IMR-90 (cell line): ENCODE data around the gene SFXN3. TPM values are rescaled to one million over a fixed set of nuclear protein-coding genes. Genes with fewer than 3 reads are reported as not detected.

Experiments
- ATAC-seq: fragments of 200-7000 bp; cut with Tn5 transposase; 2 replicates; pipeline ENCODE4 v1.9.1; 2020; ENCODE audit warnings: low read depth, mild to moderate bottlenecking, moderate library complexity
- BruUV-seq: library from RNA; stranded (reverse); fragments of 400-500 nt; replicated peaks from 2 replicates; lab custom pipeline; 2021; lab: Mats Ljungman, UMichigan
- CTCF ChIA-PET: fragments of 300-600 bp; formaldehyde crosslinking; extraction: SDS; loops from one replicate; lab custom pipeline; 2021; ENCODE audit warnings: antibody characterized with exemption; lab: Yijun Ruan, JAX
- POLR2A ChIA-PET: fragments of 300-600 bp; sonication (Branson Sonifier 250); formaldehyde crosslinking; loops from one replicate; lab custom pipeline; 2022; ENCODE audit warnings: antibody characterized with exemption; ENCODE audit not compliant: unreplicated experiment; lab: Charles Lee
- DNase-seq: peaks from one replicate; pipeline ENCODE4 v3.0.0; 2013
- H2AFZ ChIP-seq: replicated peaks from 2 replicates; pipeline ENCODE3; 2013; ENCODE audit warnings: low read length, mild to moderate bottlenecking; ENCODE audit not compliant: poor library complexity
- H2AK5ac ChIP-seq: 2 replicates; pipeline ENCODE4 v1.6.1; 2013; ENCODE audit warnings: low read depth, low read length, inconsistent platforms
- H2AK9ac ChIP-seq: replicated peaks from 2 replicates; pipeline ENCODE3; 2013; ENCODE audit warnings: mild to moderate bottlenecking, low read depth, low read length, moderate library complexity; ENCODE audit not compliant: poor library complexity
- H2BK120ac ChIP-seq: 2 replicates; pipeline ENCODE4 v1.6.1; 2013; ENCODE audit warnings: low read depth, low read length, inconsistent platforms
- H2BK15ac ChIP-seq: 3 replicates; pipeline ENCODE4 v1.6.1; 2013; ENCODE audit warnings: low read depth, low read length, inconsistent platforms
- H2BK20ac ChIP-seq: 2 replicates; pipeline ENCODE4 v1.6.1; 2013; ENCODE audit warnings: low read depth, mild to moderate bottlenecking, inconsistent platforms, low read length, moderate library complexity
- H2BK5ac ChIP-seq: 2 replicates; pipeline ENCODE4 v1.6.1; 2013; ENCODE audit warnings: mild to moderate bottlenecking, low read depth, low read length, inconsistent platforms; ENCODE audit not compliant: poor library complexity, severe bottlenecking
- H3K14ac ChIP-seq: replicated peaks from 2 replicates; pipeline ENCODE4 v1.6.1; 2013; ENCODE audit warnings: low read depth, low read length, inconsistent platforms
- H3K18ac ChIP-seq: 2 replicates; pipeline ENCODE4 v1.6.1; 2013; ENCODE audit warnings: low read depth, low read length, control low read depth
- H3K23ac ChIP-seq: 2 replicates; pipeline ENCODE4 v1.6.1; 2013; ENCODE audit warnings: low read depth, low read length, inconsistent platforms
- H3K27ac ChIP-seq: 2 replicates; pipeline ENCODE4 v1.5.1; 2013; ENCODE audit warnings: mild to moderate bottlenecking, control low read depth, low read length; ENCODE audit not compliant: insufficient read depth
- H3K27me3 ChIP-seq: 2 replicates; pipeline ENCODE4 v1.6.1; 2013; ENCODE audit warnings: low read length; ENCODE audit not compliant: control insufficient read depth, insufficient read depth
- H3K36me3 ChIP-seq: 2 replicates; pipeline ENCODE4 v1.6.1; 2013; ENCODE audit warnings: low read length, mixed read lengths; ENCODE audit not compliant: control insufficient read depth, insufficient read depth
- H3K4ac ChIP-seq: 2 replicates; pipeline ENCODE4 v1.6.1; 2013; ENCODE audit warnings: low read depth, low read length, inconsistent platforms
- H3K4me1 ChIP-seq: 2 replicates; pipeline ENCODE4 v1.6.1; 2013; ENCODE audit warnings: low read length, mixed read lengths; ENCODE audit not compliant: control insufficient read depth, insufficient read depth
- H3K4me2 ChIP-seq: 2 replicates; pipeline ENCODE4 v1.6.1; 2013; ENCODE audit warnings: low read depth, mild to moderate bottlenecking, control low read depth, low read length, moderate library complexity
- H3K4me3 ChIP-seq: 2 replicates; pipeline ENCODE4 v1.5.1; 2013; ENCODE audit warnings: low read depth, mild to moderate bottlenecking, control low read depth, low read length, moderate library complexity; ENCODE audit not compliant: insufficient read depth
- H3K56ac ChIP-seq: 2 replicates; pipeline ENCODE4 v1.6.1; 2013; ENCODE audit warnings: low read length, inconsistent platforms; ENCODE audit not compliant: insufficient read depth; ENCODE audit errors: extremely low read depth
- H3K79me1 ChIP-seq, 2 experiments: 2 replicates each; pipeline ENCODE4 v1.6.1; 2013; ENCODE audit warnings: low read length in 2 of 2, inconsistent platforms in 1 of 2, low read depth in 1 of 2
- H3K9ac ChIP-seq: 2 replicates; pipeline ENCODE4 v1.6.1; 2013; ENCODE audit warnings: low read depth, low read length, control low read depth
- H3K9me1 ChIP-seq: 2 replicates; pipeline ENCODE4 v1.6.1; 2013; ENCODE audit warnings: low read length, inconsistent platforms; ENCODE audit not compliant: insufficient read depth
- H3K9me3 ChIP-seq: 2 replicates; pipeline ENCODE4 v1.6.1; 2013; ENCODE audit warnings: low read length; ENCODE audit not compliant: control insufficient read depth, insufficient read depth
- H4K20me1 ChIP-seq: 2 replicates; pipeline ENCODE4 v1.6.1; 2013; ENCODE audit warnings: low read length, inconsistent platforms; ENCODE audit not compliant: insufficient read depth
- H4K5ac ChIP-seq: 2 replicates; pipeline ENCODE4 v1.6.1; 2013; ENCODE audit warnings: mild to moderate bottlenecking, low read depth, low read length, control low read depth
- H4K8ac ChIP-seq, 2 experiments: 2 replicates each; pipeline ENCODE4 v1.6.1; 2013; ENCODE audit warnings: low read depth in 2 of 2, low read length in 2 of 2, control low read depth in 1 of 2, inconsistent platforms in 1 of 2
- H4K91ac ChIP-seq: 2 replicates; pipeline ENCODE4 v1.6.1; 2013; ENCODE audit warnings: low read depth, low read length, inconsistent platforms; ENCODE audit not compliant: insufficient read depth
- BHLHE40 ChIP-seq: fragments of 150-350 bp; IDR thresholded peaks from 2 replicates; pipeline ENCODE4 v1.6.1; 2016; ENCODE audit warnings: mild to moderate bottlenecking, low read depth, low read length
- CEBPB ChIP-seq: IDR thresholded peaks from 2 replicates; pipeline ENCODE4 v1.6.1; 2012; ENCODE audit warnings: low read depth, low read length, improper control_type of control experiment
- CHD1 ChIP-seq: IDR thresholded peaks from 2 replicates; pipeline ENCODE4 v1.6.1; 2012; ENCODE audit warnings: low read depth, low read length, improper control_type of control experiment
- FOS ChIP-seq: fragments of 150-350 bp; IDR thresholded peaks from 2 replicates; pipeline ENCODE4 v1.6.1; 2016; ENCODE audit warnings: low read depth, low read length
- MAFK ChIP-seq: IDR thresholded peaks from 2 replicates; pipeline ENCODE4 v1.6.1; 2012; ENCODE audit warnings: low read depth, low read length, improper control_type of control experiment
- MAZ ChIP-seq: IDR thresholded peaks from 2 replicates; pipeline ENCODE4 v1.6.1; 2012; ENCODE audit warnings: low read depth, mild to moderate bottlenecking, low read length, improper control_type of control experiment, moderate library complexity, borderline replicate concordance
- MXI1 ChIP-seq: IDR thresholded peaks from 2 replicates; pipeline ENCODE4 v1.6.1; 2012; ENCODE audit warnings: low read depth, mild to moderate bottlenecking, low read length, moderate library complexity, borderline replicate concordance
- NFE2L2 ChIP-seq: fragments of 150-350 bp; IDR thresholded peaks from 2 replicates; pipeline ENCODE4 v1.6.1; 2016; ENCODE audit warnings: low read depth, mild to moderate bottlenecking, low read length
- POLR2A ChIP-seq: IDR thresholded peaks from 2 replicates; pipeline ENCODE4 v1.6.1; 2012; ENCODE audit warnings: mild to moderate bottlenecking, low read depth, low read length
- RAD21 ChIP-seq: IDR thresholded peaks from 2 replicates; pipeline ENCODE4 v1.6.1; 2012; ENCODE audit warnings: low read length, improper control_type of control experiment
- RCOR1 ChIP-seq: IDR thresholded peaks from 2 replicates; pipeline ENCODE4 v1.6.1; 2012; ENCODE audit warnings: mild to moderate bottlenecking, low read length, improper control_type of control experiment; ENCODE audit not compliant: insufficient replicate concordance
- RFX5 ChIP-seq: IDR thresholded peaks from 2 replicates; pipeline ENCODE4 v1.8.0; 2012; ENCODE audit warnings: low read depth, mild to moderate bottlenecking, low read length, moderate library complexity
- SMC3 ChIP-seq: fragments of 150-350 bp; IDR thresholded peaks from 2 replicates; pipeline ENCODE4 v1.6.1; 2016; ENCODE audit warnings: low read depth, mild to moderate bottlenecking, antibody characterized with exemption, low read length, moderate library complexity
- WGBS, 2 experiments: methylation state at CpG; one replicate each; pipeline versions ENCODE4 v1.1.5 to v1.1.7; 2013; ENCODE audit warnings: missing lambda C conversion rate in 2 of 2; ENCODE audit not compliant: insufficient read length in 1 of 2; ENCODE audit errors: extremely low coverage in 2 of 2; 5-methylcytosine and 5-hydroxymethylcytosine counted together
- dilution Hi-C: fragments of 300-500 bp; cut with HindIII; formaldehyde crosslinking; loops from one replicate; pipeline ENCODE4 v1.14.3; 2018; ENCODE audit warnings: low sequenced_read_pairs; ENCODE audit not compliant: unreplicated experiment
- in situ Hi-C: fragments of 300-500 bp; cut with MboI; formaldehyde crosslinking; loops from 3 replicates; pipeline ENCODE4 v1.14.3; 2019; ENCODE audit warnings: low sequenced_read_pairs, inconsistent platforms, mixed read lengths
- intact Hi-C: fragments of 100-400 bp; cut with micrococcal nuclease; formaldehyde crosslinking; loops from 2 replicates; pipeline ENCODE4 v1.10.0; 2022
- polyA plus RNA-seq, 3 experiments: library from polyadenylated mRNA; depleted of rRNA; stranded (reverse); fragments of >200 nt; gene quantifications; 2 replicates each; pipeline ENCODE4 v1.2.3, GENCODE V29; 2012; ENCODE audit warnings: low replicate concordance in 1 of 3
- total RNA-seq: library from RNA; depleted of rRNA; stranded (reverse); fragments of >200 nt; gene quantifications from 2 replicates; pipeline ENCODE4 v1.2.3, GENCODE V29; 2012
- TF ChIP-seq, protein P1 (sequence below): conservative IDR thresholded peaks from 2 replicates; pipeline ENCODE4 v1.5.1; 2012; ENCODE audit warnings: mild to moderate bottlenecking, low read depth, low read length, improper control_type of control experiment
- TF ChIP-seq, protein P2 (sequence below): fragments of 150-350 bp; IDR thresholded peaks from 2 replicates; pipeline ENCODE4 v1.6.1; 2016; ENCODE audit warnings: low read depth, mild to moderate bottlenecking, low read length, moderate library complexity, borderline replicate concordance
- TF ChIP-seq, protein P3 (sequence below): fragments of 150-350 bp; IDR thresholded peaks from 2 replicates; pipeline ENCODE4 v1.6.1; 2017; ENCODE audit warnings: mild to moderate bottlenecking, antibody characterized with exemption, low read length, low read depth

The SFXN3 gene
- total and polyA plus RNA-seq, 2 of the 4 experiments (the other 2 are of a cell fraction): 64.7 to 77.2 TPM

DNA sequence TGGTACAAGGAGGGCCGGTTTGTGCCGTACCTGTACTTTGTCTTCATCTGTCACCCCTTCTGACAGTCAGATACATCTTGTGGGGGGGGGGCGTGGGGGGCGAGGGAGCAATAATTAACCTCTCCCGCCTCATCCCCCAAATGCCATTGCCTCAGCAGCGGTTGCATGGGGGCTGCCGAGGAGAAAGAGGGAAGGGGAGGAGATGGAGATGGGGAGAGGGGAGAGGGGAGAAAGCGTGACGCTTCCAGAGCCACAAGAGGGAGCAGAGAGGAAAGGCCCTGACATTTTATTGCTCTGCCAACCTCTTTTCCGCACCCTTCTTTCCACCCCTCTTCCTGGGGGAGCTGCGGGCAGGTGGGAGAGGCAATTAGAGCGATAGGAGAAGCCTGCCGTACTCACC lies 42.6 kb downstream of the SFXN3 start:
- CTCF ChIA-PET: no interaction called here
- no CpG with 5 or more reads among the region's 13 CpGs for WGBS, 2 experiments

More for the DNA sequence above, 42.6 kb downstream of the SFXN3 start:
- DNase-seq (no peak), ATAC-seq (no peak)
- H3K9ac ChIP-seq: no peak overlapping the region
- no peak overlapping the region for H2BK120ac ChIP-seq
- no peaks in the 10 kb centered on the region for H3K79me1 ChIP-seq
- H2AK9ac ChIP-seq: no peak overlapping the region
- no peak overlapping the region for H3K4me2 ChIP-seq
- TF ChIP-seq RFX5 (no peak), FOS (no peak), CHD1 (no peak), RCOR1 (no peak), POLR2A (no peak), CEBPB (no peak), MAZ (no peak), MAFK (no peak), SMC3 (no peak), MXI1 (no peak), BHLHE40 (no peak), RAD21 (no peak), NFE2L2 (no peak)
- TF ChIP-seq, protein P1, sequence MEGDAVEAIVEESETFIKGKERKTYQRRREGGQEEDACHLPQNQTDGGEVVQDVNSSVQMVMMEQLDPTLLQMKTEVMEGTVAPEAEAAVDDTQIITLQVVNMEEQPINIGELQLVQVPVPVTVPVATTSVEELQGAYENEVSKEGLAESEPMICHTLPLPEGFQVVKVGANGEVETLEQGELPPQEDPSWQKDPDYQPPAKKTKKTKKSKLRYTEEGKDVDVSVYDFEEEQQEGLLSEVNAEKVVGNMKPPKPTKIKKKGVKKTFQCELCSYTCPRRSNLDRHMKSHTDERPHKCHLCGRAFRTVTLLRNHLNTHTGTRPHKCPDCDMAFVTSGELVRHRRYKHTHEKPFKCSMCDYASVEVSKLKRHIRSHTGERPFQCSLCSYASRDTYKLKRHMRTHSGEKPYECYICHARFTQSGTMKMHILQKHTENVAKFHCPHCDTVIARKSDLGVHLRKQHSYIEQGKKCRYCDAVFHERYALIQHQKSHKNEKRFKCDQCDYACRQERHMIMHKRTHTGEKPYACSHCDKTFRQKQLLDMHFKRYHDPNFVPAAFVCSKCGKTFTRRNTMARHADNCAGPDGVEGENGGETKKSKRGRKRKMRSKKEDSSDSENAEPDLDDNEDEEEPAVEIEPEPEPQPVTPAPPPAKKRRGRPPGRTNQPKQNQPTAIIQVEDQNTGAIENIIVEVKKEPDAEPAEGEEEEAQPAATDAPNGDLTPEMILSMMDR: no peak
- TF ChIP-seq, protein P2, sequence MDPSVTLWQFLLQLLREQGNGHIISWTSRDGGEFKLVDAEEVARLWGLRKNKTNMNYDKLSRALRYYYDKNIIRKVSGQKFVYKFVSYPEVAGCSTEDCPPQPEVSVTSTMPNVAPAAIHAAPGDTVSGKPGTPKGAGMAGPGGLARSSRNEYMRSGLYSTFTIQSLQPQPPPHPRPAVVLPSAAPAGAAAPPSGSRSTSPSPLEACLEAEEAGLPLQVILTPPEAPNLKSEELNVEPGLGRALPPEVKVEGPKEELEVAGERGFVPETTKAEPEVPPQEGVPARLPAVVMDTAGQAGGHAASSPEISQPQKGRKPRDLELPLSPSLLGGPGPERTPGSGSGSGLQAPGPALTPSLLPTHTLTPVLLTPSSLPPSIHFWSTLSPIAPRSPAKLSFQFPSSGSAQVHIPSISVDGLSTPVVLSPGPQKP: no peak
- TF ChIP-seq, protein P3, sequence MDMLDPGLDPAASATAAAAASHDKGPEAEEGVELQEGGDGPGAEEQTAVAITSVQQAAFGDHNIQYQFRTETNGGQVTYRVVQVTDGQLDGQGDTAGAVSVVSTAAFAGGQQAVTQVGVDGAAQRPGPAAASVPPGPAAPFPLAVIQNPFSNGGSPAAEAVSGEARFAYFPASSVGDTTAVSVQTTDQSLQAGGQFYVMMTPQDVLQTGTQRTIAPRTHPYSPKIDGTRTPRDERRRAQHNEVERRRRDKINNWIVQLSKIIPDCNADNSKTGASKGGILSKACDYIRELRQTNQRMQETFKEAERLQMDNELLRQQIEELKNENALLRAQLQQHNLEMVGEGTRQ: no peak
- peaks cover 53% of the 10 kb centered on the region for H3K27me3 ChIP-seq
- H3K27ac ChIP-seq: no peak overlapping the region
- H3K56ac ChIP-seq: no peak overlapping the region
- no peak overlapping the region for H3K14ac ChIP-seq
- in situ Hi-C loops (no loop called here), intact Hi-C loops (no loop called here), dilution Hi-C loops (no loop called here)
- BruUV-seq: no TSS peak
- no peak overlapping the region for H3K4me3 ChIP-seq
- H3K9me3 ChIP-seq: no peaks in the 10 kb centered on the region
- no peak overlapping the region for H2BK15ac ChIP-seq
- no peaks in the 10 kb centered on the region; the same call in 1 of the 2 replicates for H3K9me1 ChIP-seq
- H2BK5ac ChIP-seq: no peak overlapping the region
- H3K4ac ChIP-seq: no peak overlapping the region
- H3K4me1 ChIP-seq: no peaks in the 10 kb centered on the region
- no peak overlapping the region for H3K18ac ChIP-seq
- no peaks in the 10 kb centered on the region for H3K36me3 ChIP-seq
- no peak overlapping the region for H2AFZ ChIP-seq
- no peaks in the 10 kb centered on the region for H4K20me1 ChIP-seq
- no peak overlapping the region for H4K8ac ChIP-seq
- no peak overlapping the region for H4K5ac ChIP-seq
- no peak overlapping the region for H4K91ac ChIP-seq
- H2AK5ac ChIP-seq: no peak overlapping the region
- H2BK20ac ChIP-seq: no peak overlapping the region
- POLR2A ChIA-PET: no interaction called here
- H3K23ac ChIP-seq: no peak overlapping the region
